HepG2 (cell line): ENCODE data around the gene COX7A2L. TPM values are rescaled to one million over a fixed set of nuclear protein-coding genes. Genes with fewer than 3 reads are reported as not detected.

Source experiments
- CCAR2 ChIP-seq: fragments of 200-400 bp; formaldehyde crosslinking; optimal IDR thresholded peaks from 2 replicates; pipeline ENCODE3; 2018; ENCODE audit warnings: low read depth, mild to moderate bottlenecking, low read length, moderate library complexity
- FIP1L1 ChIP-seq: fragments of 200-400 bp; formaldehyde crosslinking; IDR thresholded peaks from 2 replicates; pipeline ENCODE4 v1.6.1; 2018; ENCODE audit warnings: low read depth, mild to moderate bottlenecking, low read length, moderate library complexity, borderline replicate concordance; ENCODE audit not compliant: insufficient read depth
- GABPB1 ChIP-seq: IDR thresholded peaks from 2 replicates; pipeline ENCODE4 v1.6.1; 2016; ENCODE audit warnings: mild to moderate bottlenecking, missing genetic modification reagents, moderate library complexity, missing compliant biosample characterization
- JUNB ChIP-seq: sonication (generic); formaldehyde crosslinking; IDR thresholded peaks from 2 replicates; pipeline ENCODE4 v1.8.0; 2022; ENCODE audit warnings: missing genetic modification reagents, mild to moderate bottlenecking, borderline replicate concordance
- KLF16 ChIP-seq, 2 experiments: sonication (generic) in 1 of 2; formaldehyde crosslinking in 1 of 2; IDR thresholded peaks; 2 replicates each; pipeline versions ENCODE4 v1.6.1 to v1.8.0; 2016 to 2023; ENCODE audit warnings: missing genetic modification reagents in 2 of 2, missing compliant biosample characterization in 1 of 2
- KMT2A ChIP-seq: sonication (generic); formaldehyde crosslinking; IDR thresholded peaks from 2 replicates; pipeline ENCODE4 v1.4.0; 2020; ENCODE audit warnings: missing genetic modification reagents
- MED8 ChIP-seq: sonication (generic); formaldehyde crosslinking; IDR thresholded peaks from 2 replicates; pipeline ENCODE4 v1.8.1; 2023; ENCODE audit warnings: mild to moderate bottlenecking, missing genetic modification reagents; ENCODE audit not compliant: insufficient replicate concordance
- MEF2D ChIP-seq: sonication (generic); formaldehyde crosslinking; IDR thresholded peaks from 2 replicates; pipeline ENCODE4 v1.5.1; 2020; ENCODE audit warnings: mild to moderate bottlenecking, missing genetic modification reagents
- PHF8 ChIP-seq: sonication (generic); formaldehyde crosslinking; IDR thresholded peaks from 2 replicates; pipeline ENCODE4 v1.5.0; 2020; ENCODE audit warnings: missing genetic modification reagents
- POLR2A ChIP-seq, 2 experiments: IDR thresholded peaks; 2 replicates each; pipeline ENCODE4 v1.6.1; 2011; ENCODE audit warnings: low read depth in 2 of 2, low read length in 2 of 2, mild to moderate bottlenecking in 1 of 2, moderate library complexity in 1 of 2; ENCODE audit not compliant: insufficient read depth in 1 of 2
- POLR2G ChIP-seq: fragments of 200-400 bp; formaldehyde crosslinking; IDR thresholded peaks from 2 replicates; pipeline ENCODE4 v1.6.1; 2018; ENCODE audit warnings: mild to moderate bottlenecking, low read depth, low read length, moderate library complexity
- RXRA ChIP-seq: sonication (generic); formaldehyde crosslinking; IDR thresholded peaks from 2 replicates; pipeline ENCODE4 v1.5.1; 2020; ENCODE audit warnings: missing genetic modification reagents
- SALL1 ChIP-seq: sonication (generic); formaldehyde crosslinking; IDR thresholded peaks from 2 replicates; pipeline ENCODE4 v1.8.0; 2022; ENCODE audit warnings: mild to moderate bottlenecking, missing genetic modification reagents
- ZBTB7B ChIP-seq: sonication (generic); formaldehyde crosslinking; IDR thresholded peaks from 2 replicates; pipeline ENCODE4 v1.4.0; 2020; ENCODE audit warnings: missing genetic modification reagents
- ZNF550 ChIP-seq: sonication (generic); formaldehyde crosslinking; IDR thresholded peaks from 2 replicates; pipeline ENCODE4 v1.4.0; 2020; ENCODE audit warnings: mild to moderate bottlenecking, missing genetic modification reagents, borderline replicate concordance
- ZNF564 ChIP-seq: sonication (generic); formaldehyde crosslinking; IDR thresholded peaks from 2 replicates; pipeline ENCODE4 v1.8.1; 2023; ENCODE audit warnings: mild to moderate bottlenecking, missing genetic modification reagents
- ZNF614 ChIP-seq: IDR thresholded peaks from 2 replicates; pipeline ENCODE4 v1.6.1; 2018; ENCODE audit warnings: missing biosample characterization, missing genetic modification reagents, inconsistent platforms, borderline replicate concordance
- ZNF615 ChIP-seq: sonication (generic); formaldehyde crosslinking; IDR thresholded peaks from 2 replicates; pipeline ENCODE4 v1.5.0; 2020; ENCODE audit warnings: mild to moderate bottlenecking, missing genetic modification reagents, borderline replicate concordance
- ZNF777 ChIP-seq: sonication (generic); formaldehyde crosslinking; IDR thresholded peaks from 2 replicates; pipeline ENCODE4 v1.4.0; 2020; ENCODE audit warnings: missing genetic modification reagents
- polyA plus RNA-seq, 8 experiments: library from polyadenylated mRNA; depleted of rRNA in 3 of 8; stranded (reverse) in 7 of 8; unstranded in 1 of 8; fragments of >200 nt; fragmentation: Illumina TruSeq in 4 of 8; extraction: Trizol in 4 of 8; gene quantifications; 2 replicates each; pipeline versions ENCODE4 v1.2.1 to v1.2.3, GENCODE V29; 2011 to 2016; ENCODE audit warnings: low read depth in 4 of 8, missing spikeins in 1 of 8, mixed read lengths in 1 of 8; ENCODE audit not compliant: insufficient read depth in 1 of 8
- total RNA-seq, 5 experiments: library from RNA; depleted of rRNA; stranded (reverse); fragments of >200 nt; fragmentation: Illumina TruSeq; extraction: Trizol; gene quantifications; 2 replicates each; pipeline ENCODE4 v1.2.3, GENCODE V29; 2016; ENCODE audit warnings: low read depth in 1 of 5
- TF ChIP-seq, protein P1 (sequence below): sonication (generic); formaldehyde crosslinking; conservative IDR thresholded peaks from 2 replicates; pipeline ENCODE4 v1.8.0; 2022; ENCODE audit warnings: missing genetic modification reagents
- TF ChIP-seq, protein P2 (sequence below): sonication (generic); formaldehyde crosslinking; IDR thresholded peaks from 2 replicates; pipeline ENCODE4 v1.4.0; 2020; ENCODE audit warnings: missing genetic modification reagents, borderline replicate concordance
- TF ChIP-seq, protein P3 (sequence below): IDR thresholded peaks from 2 replicates; pipeline ENCODE4 v1.6.1; 2016; ENCODE audit warnings: mild to moderate bottlenecking
- TF ChIP-seq, protein P4 (sequence below): IDR thresholded peaks from 2 replicates; pipeline ENCODE4 v1.6.1; 2012; ENCODE audit warnings: inconsistent platforms
- TF ChIP-seq, protein P5 (sequence below): IDR thresholded peaks from 2 replicates; pipeline ENCODE4 v1.6.1; 2016; ENCODE audit warnings: missing compliant biosample characterization, missing genetic modification reagents, borderline replicate concordance

Gene COX7A2L
- total and polyA plus RNA-seq, 2 of the 13 experiments (the other 11 are each of a cell fraction or from before 2014, with no cell fraction given): 155 to 201 TPM

DNA sequence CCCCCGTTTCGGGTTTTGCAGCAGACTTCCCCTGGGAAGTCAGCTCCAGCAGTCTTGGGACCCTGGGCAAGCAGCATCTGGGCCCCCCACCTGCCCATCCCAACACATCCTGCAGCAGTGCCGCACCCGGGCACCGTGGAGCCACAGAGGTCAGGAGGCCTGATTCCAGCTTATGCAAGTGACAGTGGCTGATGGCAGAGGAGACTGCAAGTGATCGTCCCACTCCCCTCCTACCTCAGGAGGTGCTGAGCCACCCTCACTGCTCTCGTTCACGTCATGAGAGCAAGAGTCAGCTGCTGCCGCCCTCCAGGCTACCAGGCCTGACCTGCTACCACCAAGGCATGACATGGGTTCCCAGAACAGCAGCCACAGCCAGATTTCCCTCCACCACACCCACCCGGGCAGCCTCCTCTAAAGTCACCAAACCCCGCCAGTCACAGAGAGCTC, 18.2 kb downstream of the COX7A2L start (continued):
- TF ChIP-seq, protein P1, sequence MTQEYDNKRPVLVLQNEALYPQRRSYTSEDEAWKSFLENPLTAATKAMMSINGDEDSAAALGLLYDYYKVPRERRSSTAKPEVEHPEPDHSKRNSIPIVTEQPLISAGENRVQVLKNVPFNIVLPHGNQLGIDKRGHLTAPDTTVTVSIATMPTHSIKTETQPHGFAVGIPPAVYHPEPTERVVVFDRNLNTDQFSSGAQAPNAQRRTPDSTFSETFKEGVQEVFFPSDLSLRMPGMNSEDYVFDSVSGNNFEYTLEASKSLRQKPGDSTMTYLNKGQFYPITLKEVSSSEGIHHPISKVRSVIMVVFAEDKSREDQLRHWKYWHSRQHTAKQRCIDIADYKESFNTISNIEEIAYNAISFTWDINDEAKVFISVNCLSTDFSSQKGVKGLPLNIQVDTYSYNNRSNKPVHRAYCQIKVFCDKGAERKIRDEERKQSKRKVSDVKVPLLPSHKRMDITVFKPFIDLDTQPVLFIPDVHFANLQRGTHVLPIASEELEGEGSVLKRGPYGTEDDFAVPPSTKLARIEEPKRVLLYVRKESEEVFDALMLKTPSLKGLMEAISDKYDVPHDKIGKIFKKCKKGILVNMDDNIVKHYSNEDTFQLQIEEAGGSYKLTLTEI: no peak
- no peak for TF ChIP-seq PHF8 (CRISPR knock-in tag)
- no peak for TF ChIP-seq KLF16 (CRISPR knock-in tag; IDR thresholded peaks at IDR 0.05)
- TF ChIP-seq ZBTB7B: 0 out of 2 replicates have a peak, but pooled peaks have one; percentile 20
- TF ChIP-seq, protein P2, sequence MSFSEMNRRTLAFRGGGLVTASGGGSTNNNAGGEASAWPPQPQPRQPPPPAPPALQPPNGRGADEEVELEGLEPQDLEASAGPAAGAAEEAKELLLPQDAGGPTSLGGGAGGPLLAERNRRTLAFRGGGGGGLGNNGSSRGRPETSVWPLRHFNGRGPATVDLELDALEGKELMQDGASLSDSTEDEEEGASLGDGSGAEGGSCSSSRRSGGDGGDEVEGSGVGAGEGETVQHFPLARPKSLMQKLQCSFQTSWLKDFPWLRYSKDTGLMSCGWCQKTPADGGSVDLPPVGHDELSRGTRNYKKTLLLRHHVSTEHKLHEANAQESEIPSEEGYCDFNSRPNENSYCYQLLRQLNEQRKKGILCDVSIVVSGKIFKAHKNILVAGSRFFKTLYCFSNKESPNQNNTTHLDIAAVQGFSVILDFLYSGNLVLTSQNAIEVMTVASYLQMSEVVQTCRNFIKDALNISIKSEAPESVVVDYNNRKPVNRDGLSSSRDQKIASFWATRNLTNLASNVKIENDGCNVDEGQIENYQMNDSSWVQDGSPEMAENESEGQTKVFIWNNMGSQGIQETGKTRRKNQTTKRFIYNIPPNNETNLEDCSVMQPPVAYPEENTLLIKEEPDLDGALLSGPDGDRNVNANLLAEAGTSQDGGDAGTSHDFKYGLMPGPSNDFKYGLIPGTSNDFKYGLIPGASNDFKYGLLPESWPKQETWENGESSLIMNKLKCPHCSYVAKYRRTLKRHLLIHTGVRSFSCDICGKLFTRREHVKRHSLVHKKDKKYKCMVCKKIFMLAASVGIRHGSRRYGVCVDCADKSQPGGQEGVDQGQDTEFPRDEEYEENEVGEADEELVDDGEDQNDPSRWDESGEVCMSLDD (CRISPR knock-in tag): no peak
- TF ChIP-seq MED8 (CRISPR knock-in tag): no peak
- no peak for TF ChIP-seq CCAR2
- no peak for TF ChIP-seq ZNF564 (CRISPR knock-in tag)
- TF ChIP-seq, protein P3, sequence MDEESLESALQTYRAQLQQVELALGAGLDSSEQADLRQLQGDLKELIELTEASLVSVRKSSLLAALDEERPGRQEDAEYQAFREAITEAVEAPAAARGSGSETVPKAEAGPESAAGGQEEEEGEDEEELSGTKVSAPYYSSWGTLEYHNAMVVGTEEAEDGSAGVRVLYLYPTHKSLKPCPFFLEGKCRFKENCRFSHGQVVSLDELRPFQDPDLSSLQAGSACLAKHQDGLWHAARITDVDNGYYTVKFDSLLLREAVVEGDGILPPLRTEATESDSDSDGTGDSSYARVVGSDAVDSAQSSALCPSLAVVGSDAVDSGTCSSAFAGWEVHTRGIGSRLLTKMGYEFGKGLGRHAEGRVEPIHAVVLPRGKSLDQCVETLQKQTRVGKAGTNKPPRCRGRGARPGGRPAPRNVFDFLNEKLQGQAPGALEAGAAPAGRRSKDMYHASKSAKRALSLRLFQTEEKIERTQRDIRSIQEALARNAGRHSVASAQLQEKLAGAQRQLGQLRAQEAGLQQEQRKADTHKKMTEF (CRISPR knock-in tag): peak; percentile 45; the same call in 1 of the 2 replicates
- TF ChIP-seq POLR2A (IDR thresholded peaks at IDR 0.05; ENCODE audit: insufficient read depth in 1 of 2, low read depth in 2 of 2, low read length in 2 of 2): peak in 1 of 2 experiments; percentile 67; a peak in 1 of 4 replicates
- TF ChIP-seq, protein P4, sequence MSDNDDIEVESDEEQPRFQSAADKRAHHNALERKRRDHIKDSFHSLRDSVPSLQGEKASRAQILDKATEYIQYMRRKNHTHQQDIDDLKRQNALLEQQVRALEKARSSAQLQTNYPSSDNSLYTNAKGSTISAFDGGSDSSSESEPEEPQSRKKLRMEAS: 0 out of 2 replicates have a peak, but pooled peaks have one; percentile 4
- no peak for TF ChIP-seq JUNB (CRISPR knock-in tag)
- TF ChIP-seq SALL1 (CRISPR knock-in tag): no peak
- 0 out of 2 replicates have a peak, but pooled peaks have one; percentile 18 for TF ChIP-seq GABPB1 (CRISPR knock-in tag)
- TF ChIP-seq ZNF614: peak; percentile 5; the same call in 1 of the 2 replicates
- TF ChIP-seq, protein P5, sequence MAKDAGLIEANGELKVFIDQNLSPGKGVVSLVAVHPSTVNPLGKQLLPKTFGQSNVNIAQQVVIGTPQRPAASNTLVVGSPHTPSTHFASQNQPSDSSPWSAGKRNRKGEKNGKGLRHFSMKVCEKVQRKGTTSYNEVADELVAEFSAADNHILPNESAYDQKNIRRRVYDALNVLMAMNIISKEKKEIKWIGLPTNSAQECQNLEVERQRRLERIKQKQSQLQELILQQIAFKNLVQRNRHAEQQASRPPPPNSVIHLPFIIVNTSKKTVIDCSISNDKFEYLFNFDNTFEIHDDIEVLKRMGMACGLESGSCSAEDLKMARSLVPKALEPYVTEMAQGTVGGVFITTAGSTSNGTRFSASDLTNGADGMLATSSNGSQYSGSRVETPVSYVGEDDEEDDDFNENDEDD (CRISPR knock-in tag): 0 out of 2 replicates have a peak, but pooled peaks have one; percentile 9
- TF ChIP-seq POLR2G: peak; percentile 18; the same call in 1 of the 2 replicates
- TF ChIP-seq MEF2D (CRISPR knock-in tag): no peak
- peak; percentile 74; the same call in 1 of the 2 replicates for TF ChIP-seq RXRA (CRISPR knock-in tag)
- TF ChIP-seq KMT2A (CRISPR knock-in tag): no peak
- TF ChIP-seq FIP1L1: peak; percentile 76; the same call in 1 of the 2 replicates
- peak; percentile 69; the same call in 1 of the 2 replicates for TF ChIP-seq ZNF615
- 0 out of 2 replicates have a peak, but pooled peaks have one; percentile 87 for TF ChIP-seq ZNF550
- TF ChIP-seq ZNF777 (CRISPR knock-in tag): no peak
